GM19025 (cell line): Measurements from ENCODE around the gene RNF6.

Experiments used
- ATAC-seq: cut with Tn5 transposase; IDR thresholded peaks from one replicate; pipeline ENCODE4 v1.9.1; 2021; ENCODE audit warnings: mild to moderate bottlenecking, low read depth, moderate library complexity; ENCODE audit not compliant: unreplicated experiment

The RNF6 gene

DNA sequence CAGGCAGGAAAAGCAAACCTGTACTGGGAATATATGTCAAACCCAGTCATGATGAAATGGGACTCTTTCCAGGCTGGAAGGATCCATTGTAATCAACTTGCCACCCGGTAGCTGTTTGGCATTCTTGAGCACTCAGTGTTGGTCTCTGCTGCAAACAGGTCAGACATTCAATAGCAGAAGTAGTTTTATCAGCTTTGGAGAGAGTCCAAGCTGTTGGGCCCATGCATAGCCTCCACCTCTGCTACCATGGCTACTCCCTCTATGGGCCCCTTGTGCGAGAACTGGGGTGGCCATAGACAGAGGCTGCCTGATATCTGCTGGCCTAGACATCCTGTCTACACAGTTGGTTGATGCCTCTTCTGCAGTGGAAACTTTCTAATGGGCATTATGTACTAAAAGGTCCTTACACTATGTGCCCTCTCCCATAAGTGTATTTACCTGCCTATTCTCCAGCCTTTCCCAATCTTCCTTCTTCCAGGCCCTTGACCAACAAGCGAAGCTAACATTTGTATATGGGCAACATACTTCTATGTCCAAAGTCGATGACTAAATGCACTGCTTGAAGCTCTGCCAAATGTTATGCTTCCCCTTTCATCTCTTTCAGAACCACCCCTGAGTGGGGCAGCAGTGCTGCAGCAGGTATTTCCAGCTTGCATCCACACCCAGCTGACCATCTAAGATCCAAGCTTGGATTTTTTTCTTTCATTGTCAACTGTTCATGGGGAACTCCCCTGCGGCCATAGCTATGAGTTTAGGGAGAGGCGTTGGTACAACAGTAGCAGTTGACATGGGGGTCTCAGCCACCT lies 5.3 kb upstream of the RNF6 start:
- no peak for ATAC-seq

DNA sequence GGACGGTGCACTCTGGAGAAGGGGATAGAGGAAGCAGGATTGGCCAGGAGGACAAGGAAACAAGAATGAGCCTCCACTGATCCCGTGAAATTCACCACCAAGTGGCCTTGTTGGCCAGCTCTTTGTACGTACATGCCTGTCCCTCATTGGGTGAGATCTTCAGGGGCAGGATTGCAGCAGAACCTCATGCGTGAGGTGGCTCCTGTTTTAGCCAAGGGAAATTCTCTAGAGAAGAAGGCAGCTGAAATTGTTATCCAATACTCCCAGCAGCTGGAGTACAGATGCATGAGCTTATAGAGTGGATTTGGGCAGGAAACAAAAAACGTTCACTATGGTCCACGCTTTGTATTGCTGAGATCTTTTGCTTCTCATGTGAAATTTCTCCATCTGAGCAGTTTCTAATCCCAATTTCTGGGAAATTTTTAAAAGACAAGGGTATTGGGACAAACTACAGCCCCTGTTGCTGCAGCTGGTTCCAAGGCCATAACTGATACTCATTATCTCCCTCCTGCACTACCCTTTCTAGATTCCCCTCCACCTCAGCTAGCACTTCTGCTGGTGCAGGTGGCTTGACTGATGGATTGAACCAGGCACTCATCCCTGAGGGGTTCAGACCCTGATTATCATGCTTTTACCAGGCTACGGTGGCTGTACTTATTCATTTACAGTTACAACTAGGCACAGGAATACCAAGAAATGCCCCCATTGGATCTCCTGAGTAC lies 3.9 kb upstream of the RNF6 start:
- no peak for ATAC-seq

DNA sequence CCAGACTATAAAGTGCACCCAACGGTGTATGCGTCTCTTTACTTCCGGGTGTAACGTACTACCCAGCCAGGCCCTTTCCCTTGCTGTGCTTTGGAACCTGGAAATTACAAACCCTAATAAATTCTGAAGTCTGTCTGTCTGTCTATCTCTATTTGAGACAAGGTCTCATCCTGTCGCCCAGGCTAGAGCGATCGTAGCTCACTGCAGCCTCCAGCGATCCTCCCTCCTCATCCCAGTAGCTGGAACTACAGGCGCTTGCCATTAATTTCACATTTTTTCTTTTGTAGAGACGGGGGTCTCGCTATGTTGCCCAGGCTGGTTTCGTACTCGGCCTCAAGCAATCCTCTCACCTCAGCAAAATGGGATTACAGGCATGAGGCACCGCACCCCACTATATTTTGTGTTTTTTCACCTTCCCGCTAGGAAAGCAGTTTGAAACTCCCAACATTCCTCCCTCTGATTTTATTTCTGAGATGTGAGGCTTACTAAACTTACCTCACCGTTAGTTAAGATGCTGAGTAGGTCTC lies 469 bp upstream of the RNF6 start:
- ATAC-seq, result peak; percentile 39

DNA sequence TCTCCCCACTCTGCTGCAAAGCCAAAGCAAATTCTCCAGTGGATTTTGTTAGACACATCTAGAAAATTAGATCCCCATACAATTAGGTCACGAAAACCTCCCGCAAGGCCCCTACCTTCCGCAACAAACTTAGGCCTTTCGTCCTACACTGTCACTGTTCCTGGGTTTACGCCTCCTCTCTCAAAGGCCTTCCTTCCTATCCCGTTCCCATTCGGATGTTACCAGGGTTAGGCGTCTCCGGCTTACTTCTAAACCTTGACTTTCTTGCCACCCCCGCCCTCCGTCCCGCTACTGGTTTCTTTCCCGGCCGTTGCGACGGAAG lies 754 bp downstream of the RNF6 start:
- peak; percentile 13 for ATAC-seq

DNA sequence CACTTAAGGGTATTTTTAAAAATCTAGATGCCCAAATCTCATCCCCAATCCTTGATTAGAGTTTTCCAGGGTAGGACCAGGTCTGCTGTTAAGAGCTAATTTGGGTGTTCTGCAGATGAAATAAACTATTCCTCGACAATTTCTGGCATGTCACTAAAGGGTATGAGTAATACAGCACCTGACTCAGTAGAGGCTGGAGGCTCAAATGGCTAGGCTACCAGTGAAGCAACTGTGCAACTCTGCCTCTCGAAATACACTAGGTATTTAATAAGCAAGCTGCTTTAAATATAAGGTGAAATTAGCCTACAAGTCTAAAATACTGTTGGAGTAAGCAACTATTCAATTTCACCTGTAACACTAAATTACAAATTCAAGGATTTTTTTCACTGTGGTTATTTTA lies 1.5 kb downstream of the RNF6 start:
- ATAC-seq, result no peak

DNA sequence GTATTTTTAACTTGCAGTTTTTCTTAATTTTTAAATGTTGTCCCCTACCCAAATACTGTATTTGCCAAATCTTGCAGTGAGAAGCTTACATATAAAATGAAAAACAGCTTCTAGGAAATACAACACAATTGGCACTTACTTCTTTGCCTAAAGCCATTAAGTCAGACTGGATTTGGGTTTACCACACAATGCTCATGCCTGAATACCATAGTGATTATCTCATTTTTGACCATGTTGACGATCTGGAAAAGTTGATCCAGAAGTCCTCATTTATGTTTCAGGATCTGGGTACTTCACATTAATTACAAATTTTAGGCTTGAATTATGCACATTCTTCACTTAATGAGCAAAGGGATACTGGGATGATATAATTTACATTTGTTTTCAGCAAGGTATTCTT lies 2.4 kb downstream of the RNF6 start:
- ATAC-seq, result no peak

DNA sequence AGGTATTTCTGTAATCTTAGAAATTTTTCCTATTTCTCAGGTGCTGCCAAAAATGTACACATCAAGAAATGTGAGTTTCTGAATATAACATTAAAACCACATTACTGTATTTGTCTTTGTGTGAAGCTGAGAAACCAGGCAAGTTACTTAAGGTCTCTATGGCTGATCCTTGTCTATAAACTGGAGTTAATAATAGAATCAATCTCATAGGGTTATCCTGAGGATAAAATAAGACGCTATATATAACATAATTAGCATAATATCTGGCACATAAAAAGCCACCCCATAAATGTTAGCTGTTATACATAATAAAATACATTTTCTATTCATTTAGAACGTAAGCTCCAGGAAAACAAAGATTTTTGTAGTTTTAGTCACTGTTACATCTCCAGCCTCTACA lies 6.1 kb downstream of the RNF6 start:
- no peak for ATAC-seq

DNA sequence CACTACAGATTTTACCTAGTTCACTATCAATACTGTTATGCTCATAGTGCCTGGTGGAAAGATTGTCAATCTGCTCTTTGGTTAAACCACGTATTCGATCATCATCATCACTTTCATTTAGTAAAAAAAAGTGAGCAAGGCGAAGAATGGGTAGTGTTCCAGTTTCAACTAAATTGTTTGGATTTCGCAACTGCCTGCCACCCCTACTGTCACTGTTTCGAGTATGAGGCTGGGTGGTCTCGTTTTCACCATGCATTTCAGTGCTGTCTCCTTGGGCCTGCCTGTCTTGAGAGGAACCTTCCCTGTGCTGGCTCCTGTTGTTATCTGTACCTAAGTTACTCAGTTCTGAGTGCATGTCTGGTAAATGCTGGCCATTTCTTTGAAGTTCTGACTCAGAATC lies 8.1 kb downstream of the RNF6 start:
- no peak for ATAC-seq

DNA sequence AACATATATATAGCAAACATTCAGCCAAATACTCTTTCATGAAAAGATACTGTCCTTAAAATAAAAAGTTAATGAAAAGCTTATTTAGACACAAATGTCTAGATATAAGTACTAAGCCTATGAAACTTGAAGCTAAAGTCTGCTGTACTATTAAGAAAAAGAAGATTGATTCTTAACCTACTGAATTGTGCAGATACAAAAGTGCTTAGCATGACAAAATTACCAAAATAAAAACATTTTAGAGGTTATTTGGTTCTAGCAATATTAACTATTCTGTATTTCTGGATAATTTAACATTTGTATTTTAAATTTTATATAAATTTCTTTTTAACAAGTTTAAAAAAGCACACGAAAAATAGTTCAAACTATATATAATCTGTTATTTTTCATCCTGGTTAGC lies 8.8 kb downstream of the RNF6 start:
- no peak for ATAC-seq

DNA sequence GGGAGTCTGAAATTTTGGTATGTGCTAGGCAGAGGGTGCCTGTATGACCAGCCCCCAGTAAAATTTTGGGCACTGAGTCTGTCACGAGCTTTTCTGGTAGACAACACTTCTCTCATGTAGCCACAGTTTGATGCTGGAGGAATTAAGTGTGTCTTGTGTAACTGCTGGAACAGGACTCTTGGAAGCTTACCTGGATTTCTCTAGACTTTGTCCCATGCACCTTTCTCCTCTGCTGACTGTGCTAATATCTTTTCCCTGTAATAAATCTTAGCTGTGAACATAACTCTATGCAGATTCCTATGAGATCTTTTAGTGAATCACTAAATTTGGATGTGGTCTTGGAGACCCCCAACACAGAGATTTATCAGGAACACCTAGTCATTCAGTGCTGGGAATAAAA lies 13.8 kb downstream of the RNF6 start:
- no peak for ATAC-seq

DNA sequence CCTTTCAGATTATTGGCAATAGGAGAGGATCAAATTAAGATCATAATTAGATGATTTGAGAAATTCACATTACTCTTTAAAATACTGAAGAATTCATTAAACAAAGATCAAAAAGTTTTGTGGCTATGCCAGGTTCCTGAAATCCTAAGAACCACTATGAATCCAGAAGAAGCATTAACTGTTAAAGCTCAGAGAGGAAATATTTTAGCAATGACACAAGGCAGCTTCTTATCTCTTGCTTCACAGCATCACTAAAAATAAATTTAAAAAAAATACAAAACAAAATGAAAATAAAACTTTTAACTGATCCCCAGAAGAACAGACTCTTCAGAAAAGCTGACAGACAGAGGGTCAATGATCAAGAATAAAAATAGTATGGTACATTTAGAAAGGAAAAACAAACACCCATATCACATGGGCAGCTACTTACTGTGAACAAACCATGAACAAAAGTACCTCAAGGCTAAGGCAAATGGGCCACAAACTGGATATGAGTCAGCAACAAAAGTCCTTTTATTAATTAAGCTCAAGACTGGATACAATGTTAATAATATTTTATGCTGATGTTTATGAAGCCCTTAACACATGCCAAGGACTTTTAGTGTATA lies 19.6 kb downstream of the RNF6 start:
- ATAC-seq, result no peak

DNA sequence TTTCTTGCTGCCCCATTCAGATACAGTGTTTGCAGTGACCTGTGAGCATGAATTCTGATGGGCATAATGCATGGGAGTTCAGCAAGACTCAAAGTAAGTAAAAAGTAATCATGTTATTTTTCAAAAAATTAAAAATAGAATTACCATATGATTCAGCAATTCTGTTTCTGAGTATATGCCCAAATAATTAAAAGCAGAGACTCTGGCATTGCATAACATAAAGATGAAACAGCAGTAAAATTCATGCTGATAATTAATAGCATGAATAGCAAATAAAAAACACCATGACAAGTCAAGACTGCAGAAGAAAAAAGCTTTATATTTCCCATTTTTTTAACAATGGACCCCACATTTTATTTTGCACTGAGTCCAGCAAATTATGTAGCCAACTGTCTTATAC lies 21.3 kb downstream of the RNF6 start:
- no peak for ATAC-seq

DNA sequence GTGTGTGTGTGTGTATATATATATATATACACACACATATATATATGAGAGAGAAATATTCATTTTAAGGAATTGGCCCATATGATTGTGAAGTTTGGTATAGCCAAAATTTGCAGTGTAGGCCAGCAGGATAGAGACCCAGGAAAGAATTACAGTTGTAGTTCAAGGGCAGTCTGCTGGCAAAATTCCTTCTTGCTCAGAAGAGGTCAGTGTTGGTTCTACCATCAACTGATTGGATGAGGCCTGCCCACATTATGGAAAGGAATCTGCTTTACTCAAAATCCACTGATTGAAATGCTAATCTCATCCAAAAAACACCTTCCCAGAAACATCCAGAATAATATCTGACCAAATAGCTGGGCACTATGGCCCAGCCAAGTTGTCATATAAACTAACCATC lies 24.0 kb downstream of the RNF6 start:
- no peak for ATAC-seq

DNA sequence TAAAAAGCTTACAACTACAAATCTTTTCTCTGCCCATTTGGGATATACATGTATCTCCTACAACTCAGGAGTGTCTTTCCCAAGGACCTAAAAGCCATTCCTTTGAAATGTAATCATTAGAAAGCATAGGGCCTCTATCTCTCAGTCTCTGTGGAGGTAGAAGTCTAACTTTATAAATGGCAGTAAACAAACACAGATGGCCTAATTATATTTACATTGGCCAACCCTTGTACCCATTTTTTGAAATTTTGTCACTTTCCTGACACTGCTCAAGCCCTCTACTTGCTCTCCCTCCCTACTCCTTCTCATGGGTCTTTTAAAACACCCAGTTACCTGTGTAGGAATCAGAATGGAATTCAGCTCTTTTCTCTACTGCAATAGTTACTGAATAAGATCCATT lies 24.8 kb downstream of the RNF6 start:
- no peak for ATAC-seq

DNA sequence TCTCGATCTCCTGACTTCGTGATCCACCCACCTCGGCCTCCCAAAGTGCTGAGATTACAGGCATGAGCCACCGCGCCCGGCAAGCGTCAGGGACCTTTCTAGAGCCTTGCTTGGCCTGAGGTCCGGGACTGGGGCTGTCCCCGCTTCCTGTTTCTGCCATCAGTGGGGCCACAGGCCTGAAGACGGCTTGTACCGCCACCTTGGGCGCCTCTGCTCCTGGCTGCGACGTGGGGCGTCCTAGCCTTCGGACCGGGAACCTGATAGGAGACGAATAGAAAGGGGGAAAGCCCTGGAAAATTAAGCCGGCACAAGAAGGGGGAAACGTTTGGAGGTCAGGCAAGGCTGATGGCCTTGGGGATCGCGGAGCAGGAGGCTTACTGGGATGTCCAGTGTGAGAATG lies 35.1 kb downstream of the RNF6 start:
- ATAC-seq, result no peak

DNA sequence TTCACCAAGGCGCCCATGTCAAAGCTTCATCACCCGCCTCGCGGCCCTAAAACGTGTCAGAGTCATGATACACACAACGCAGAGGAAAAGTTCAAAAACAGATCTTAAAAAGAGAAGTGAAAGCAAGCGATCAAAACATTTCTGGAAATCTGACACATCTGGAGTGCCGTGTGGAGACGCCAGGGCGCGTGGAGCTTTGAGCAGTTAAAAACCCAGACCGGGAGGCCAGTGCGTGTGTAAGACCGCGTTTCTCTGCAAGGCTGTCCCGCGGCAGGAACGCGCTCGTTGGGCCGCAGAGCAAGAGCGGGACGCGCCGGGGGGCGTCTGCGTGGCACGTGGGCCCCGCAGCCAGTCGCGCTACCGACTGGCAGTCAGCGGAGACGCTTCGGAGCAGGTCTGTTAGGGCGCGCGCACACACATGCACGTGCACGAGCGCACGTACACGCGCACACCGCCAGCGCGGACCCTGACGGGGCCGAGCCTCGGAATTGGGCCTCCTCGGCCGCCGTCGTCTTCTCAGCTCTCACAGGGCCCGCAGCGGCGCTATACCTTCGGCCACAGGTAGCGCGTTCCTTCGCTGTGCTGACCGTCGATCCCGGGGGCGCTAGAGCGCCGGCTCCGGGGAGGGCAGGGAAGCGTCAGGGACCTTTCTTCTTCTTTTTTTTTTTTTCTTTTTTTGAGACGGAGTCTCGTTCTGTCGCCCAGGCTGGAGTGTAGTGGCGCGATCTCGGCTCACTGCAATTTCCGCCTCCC lies 35.8 kb downstream of the RNF6 start:
- peak; percentile 84 for ATAC-seq

DNA sequence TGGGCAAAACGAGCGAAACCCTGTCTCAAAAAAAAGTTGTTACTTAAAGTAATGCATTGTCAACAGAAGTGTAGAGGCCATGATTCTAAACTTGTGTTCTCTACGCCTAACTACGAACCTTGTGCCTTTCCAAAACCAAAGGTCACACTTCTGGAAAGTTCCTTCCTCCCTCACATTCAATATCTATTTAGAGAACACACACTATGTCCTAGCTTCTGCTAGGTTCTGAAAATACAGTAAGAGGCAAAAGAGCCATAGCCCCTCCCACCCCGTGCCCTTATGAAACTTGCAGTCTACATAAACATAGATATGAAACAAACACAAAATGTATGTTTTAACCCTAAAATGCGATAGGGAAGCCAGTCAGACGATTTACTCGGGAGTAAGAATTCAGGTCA lies 36.4 kb downstream of the RNF6 start:
- ATAC-seq, result no peak

DNA sequence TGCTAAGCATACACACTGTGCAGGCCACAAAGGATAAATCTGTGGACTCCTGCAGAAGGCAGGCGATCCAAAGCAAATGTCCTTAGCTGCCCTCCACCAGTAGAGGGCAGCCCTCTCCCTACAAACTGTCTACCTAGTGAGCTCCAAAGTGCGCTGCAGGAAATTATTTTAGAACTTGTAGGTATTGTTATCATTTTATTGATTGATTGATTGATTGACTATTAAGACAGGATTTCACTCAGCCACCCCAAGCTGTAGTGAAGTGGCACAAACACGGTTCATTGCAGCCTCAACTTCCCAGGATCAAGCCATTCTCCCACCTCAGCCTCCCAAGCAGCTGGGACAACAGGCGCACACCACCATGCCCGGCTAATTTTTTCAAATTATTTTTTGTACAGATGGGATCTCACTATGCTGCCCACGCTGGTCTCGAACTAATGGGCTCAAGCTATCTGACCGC lies 37.3 kb downstream of the RNF6 start:
- no peak for ATAC-seq

DNA sequence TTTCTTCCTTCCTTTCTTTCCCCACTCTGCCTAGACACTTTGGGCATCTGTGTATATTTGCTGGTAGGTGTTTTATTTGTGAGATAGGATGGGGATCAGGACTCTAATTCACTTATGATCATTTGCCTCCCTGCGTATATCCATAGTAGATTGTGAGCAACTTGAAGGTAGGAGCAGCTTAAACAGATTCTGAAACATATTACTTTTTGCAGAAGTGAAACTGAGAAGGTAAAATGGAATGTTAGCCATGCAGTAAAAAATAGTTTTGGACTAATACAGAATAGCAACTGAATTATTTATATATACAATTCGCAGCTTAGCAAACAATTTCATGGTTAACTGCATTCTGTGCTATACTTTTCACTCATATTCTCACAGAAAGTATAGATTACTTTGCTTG lies 38.7 kb downstream of the RNF6 start:
- no peak for ATAC-seq

DNA sequence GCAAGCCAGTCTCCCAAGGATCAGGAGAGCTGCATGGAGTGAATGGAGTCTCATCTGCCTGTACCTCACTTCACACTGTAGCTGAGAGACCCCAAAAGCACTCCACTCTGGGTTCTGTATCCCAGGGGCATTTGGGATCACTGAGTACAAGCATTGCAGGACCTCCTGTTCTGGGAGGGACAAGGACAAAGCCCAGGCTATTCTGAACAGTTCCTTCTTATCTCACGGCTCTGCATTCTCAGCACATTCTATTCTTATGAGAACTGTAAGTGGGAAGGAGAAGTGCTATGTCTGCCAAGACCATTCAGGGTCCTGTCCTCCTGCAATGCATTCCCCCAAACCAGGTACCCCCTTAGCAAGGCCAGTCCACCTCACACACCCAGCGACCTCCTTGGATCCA lies 42.8 kb downstream of the RNF6 start:
- no peak for ATAC-seq

DNA sequence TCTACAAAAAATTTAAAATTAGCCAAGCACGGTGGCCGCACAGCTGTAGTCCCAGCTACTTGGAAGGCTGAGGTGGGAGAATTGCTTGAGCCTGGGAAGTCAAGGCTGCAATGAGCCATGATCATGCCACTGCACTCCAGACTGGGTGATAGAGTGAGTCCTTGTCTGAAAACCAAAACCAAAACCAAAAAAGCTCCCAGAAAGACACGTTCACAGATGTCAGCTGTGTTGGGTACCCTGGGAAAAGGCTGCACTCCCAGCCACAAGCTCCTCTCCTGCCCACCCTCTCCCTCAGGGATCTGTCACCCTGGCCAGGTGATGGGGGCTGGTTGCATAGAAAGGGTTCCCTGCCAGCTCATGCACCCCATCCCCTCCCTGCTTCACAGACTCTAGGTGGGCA lies 53.3 kb downstream of the RNF6 start:
- ATAC-seq, result no peak
